HG03457 (cell line): ENCODE measurements around the gene TNFRSF12A.

ENCODE experiments used
- ATAC-seq: cut with Tn5 transposase; IDR thresholded peaks from one replicate; pipeline ENCODE4 v1.9.1; 2021; ENCODE audit warnings: moderate number of reproducible peaks; ENCODE audit not compliant: unreplicated experiment

The TNFRSF12A gene

GRCh38 chr16:3025032-3026002, 5.1 kb downstream of the TNFRSF12A start:
- no peak for ATAC-seq

GRCh38 chr16:3026003-3026378, 5.8 kb downstream of the TNFRSF12A start:
- no peak for ATAC-seq

- no peak for ATAC-seq
Observed at GRCh38 chr16:3026609-3027488, 6.7 kb downstream of the TNFRSF12A start.

- no peak for ATAC-seq
Observed at GRCh38 chr16:3027489-3027795, 7.3 kb downstream of the TNFRSF12A start.

GRCh38 chr16:3027983-3028715, 8.0 kb downstream of the TNFRSF12A start:
- ATAC-seq, result no peak

GRCh38 chr16:3028716-3029319, 8.7 kb downstream of the TNFRSF12A start:
- no peak for ATAC-seq

- no peak for ATAC-seq
Observed at GRCh38 chr16:3029491-3030221, 9.5 kb downstream of the TNFRSF12A start.

- no peak for ATAC-seq
Observed at GRCh38 chr16:3030222-3031212, 10.3 kb downstream of the TNFRSF12A start.

GRCh38 chr16:3032624-3033023, 12.5 kb downstream of the TNFRSF12A start:
- no peak for ATAC-seq

- no peak for ATAC-seq
Observed at GRCh38 chr16:3035289-3035971, 15.3 kb downstream of the TNFRSF12A start.

GRCh38 chr16:3035972-3036725, 16.0 kb downstream of the TNFRSF12A start:
- no peak for ATAC-seq

GRCh38 chr16:3036726-3037315, 16.7 kb downstream of the TNFRSF12A start, which contains the start of gene BICDL2:
Gene BICDL2 (minus strand): TSS chr16:3036944. CDS start chr16:3035496, 1,448 bp downstream.
- no peak for ATAC-seq

- no peak for ATAC-seq
Observed at GRCh38 chr16:3038256-3038655, 18.1 kb downstream of the TNFRSF12A start.

- ATAC-seq, result no peak
Observed at GRCh38 chr16:3038896-3039295, 18.7 kb downstream of the TNFRSF12A start.

- ATAC-seq, result no peak
Observed at GRCh38 chr16:3042376-3042775, 22.2 kb downstream of the TNFRSF12A start.

- no peak for ATAC-seq
Observed at GRCh38 chr16:3044708-3045107, 24.5 kb downstream of the TNFRSF12A start.
